GM12872 (cell line): Measurements from ENCODE around the gene ELF4.

Experiments
- TF ChIP-seq, protein P1 (sequence below): IDR thresholded peaks from 3 replicates; pipeline ENCODE4 v1.5.1; 2011; ENCODE audit warnings: low read depth, mild to moderate bottlenecking, low read length, moderate library complexity; ENCODE audit not compliant: insufficient read depth

The ELF4 gene

DNA sequence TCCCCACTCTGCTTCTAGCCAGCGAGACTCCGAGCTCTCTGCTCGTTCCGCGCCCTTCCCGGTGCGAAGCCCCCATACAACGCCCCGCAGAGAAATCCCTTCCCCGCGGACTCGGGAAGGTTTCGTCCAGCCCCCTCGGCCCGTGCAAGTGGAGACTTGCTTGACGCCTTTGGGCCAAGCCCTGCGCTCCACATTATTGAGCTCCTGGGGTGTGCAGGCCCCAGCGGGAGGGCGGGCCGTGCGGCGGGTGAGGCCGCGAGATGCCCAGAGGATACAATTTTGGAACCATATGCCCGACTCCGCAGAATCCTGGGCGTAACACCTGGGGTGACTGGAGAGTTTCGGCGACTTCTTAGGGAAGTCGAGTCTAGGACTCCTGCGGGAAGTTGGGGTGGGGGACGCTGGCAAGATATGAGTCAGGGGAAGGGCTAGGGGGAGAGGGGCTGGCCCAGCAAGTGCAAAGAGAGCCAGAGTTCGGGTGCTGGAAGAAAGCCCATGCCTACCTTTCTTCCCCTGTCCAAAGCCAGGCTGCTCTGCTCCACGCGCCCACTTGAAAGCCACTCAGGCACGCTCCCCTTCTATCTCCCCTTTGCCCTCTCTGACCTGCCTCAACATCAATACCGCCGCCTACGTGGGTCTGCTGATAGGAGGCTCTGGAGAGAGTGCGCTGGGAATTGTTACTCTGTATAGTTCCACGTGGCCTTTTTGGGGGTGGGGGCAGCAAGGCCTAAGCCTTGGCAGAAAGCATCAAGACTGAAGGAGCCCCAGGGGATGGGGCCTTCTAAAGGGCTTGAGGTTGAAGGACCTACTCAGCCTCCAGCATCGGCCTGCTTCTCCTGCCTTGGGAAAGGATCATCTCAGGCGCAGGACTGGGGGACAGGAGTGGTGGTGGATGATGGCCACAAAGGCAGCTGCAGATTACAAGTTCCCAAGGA, 1.2 kb upstream of the ELF4 start:
- TF ChIP-seq, protein P1, sequence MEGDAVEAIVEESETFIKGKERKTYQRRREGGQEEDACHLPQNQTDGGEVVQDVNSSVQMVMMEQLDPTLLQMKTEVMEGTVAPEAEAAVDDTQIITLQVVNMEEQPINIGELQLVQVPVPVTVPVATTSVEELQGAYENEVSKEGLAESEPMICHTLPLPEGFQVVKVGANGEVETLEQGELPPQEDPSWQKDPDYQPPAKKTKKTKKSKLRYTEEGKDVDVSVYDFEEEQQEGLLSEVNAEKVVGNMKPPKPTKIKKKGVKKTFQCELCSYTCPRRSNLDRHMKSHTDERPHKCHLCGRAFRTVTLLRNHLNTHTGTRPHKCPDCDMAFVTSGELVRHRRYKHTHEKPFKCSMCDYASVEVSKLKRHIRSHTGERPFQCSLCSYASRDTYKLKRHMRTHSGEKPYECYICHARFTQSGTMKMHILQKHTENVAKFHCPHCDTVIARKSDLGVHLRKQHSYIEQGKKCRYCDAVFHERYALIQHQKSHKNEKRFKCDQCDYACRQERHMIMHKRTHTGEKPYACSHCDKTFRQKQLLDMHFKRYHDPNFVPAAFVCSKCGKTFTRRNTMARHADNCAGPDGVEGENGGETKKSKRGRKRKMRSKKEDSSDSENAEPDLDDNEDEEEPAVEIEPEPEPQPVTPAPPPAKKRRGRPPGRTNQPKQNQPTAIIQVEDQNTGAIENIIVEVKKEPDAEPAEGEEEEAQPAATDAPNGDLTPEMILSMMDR = no peak

DNA sequence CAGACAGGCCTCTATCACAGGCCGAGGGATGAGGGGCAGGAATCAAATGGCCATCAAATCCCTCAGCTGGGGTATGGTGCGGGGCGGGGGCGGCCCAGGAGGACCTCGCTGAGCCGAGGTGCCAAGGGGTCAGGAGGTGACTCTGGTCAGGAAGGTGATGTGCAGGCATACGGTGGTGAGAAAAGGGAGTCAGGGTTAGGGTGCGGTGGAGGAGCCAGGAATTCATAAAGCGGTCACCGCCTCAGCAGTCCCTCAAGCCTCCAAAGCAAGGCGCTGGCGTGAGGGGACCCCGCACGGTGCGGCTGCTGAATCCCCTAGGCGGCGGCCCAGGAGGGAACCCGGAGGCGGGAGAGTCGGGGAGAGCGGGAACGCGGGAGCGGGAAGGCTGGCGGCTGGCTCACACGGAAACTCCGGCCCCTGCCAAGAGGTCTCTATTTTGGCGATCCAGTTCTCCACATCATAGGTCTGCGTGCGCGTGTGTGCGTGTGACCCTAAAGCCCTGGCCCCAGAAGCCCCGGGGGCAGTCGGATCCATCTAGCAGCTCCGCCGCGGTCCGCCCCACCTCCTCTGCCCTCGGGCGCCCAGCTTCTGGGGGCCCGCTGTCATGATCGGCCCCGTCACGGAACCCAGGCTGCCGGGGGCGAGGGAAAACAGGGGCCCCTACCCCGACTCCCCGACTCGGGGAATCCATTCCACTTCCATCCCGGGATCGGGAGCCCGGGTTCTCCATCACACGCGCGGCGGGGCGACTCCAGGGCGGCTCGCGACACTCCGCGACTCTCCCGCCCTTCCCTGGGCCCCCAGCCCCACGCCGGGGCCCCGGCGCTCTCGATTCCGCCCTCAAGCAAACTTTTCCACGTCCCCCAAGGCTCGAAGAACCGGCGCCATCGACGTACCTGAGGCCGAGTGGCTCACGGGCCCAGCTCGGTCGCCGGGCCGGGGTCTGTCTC, 593 bp downstream of the ELF4 start:
- TF ChIP-seq, protein P1 = no peak

DNA sequence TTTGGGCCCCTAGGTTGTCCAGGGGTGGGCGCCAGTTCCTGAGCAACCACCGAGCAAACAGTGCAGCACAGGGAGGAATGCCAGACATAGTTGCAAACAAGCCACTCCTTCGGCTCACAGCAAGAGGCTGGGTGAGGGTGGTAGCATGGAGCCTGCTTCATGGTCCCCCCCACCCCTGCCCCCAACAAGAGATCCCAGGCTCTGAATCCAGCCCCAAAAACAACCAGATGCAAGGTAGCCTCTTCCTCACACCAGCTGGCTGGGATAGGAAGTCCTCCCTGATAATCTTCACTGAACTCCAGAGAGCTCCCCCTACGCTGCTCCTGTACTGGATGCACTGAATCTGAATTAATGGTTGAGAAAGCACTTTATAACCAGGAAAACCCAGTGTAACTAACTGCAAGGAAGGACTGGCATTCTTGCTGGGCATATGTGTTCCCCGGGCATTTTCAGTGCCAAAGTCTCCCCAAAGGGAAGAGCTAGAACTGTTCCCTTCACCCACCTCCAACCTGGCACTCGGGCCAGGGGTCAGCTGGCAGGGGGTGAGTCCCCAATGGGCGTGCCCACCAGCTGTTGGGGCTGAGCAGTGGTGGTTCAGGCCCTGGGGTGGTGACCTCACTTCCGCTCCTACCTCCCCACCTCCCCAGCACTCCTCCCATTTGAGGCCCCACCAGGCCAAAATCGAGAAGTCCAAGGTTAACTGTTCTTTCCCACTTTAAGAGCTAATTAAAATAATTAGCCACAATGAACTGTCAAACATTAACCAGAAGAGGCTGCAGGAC, 1.5 kb downstream of the ELF4 start:
- TF ChIP-seq, protein P1 = no peak

DNA sequence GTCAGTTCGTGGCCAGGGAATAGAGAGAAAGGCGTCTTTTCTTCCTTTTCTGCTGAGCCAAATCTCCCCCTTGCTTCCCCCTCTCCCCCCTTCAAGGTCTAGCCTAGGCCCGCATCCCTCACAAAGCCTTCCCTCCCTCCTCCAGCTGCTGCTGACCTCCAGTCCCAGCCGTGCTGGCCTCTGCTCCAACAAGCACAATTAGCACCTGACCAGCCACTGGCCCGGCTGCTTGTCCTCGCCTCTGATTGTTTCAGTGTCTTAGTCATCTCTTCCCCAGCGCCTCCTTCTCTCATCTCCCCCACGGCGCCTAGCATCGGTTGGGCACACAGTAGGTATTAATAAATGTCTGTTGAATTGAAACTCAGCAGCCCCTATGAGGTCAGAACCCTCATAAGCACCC, 4.2 kb downstream of the ELF4 start:
- TF ChIP-seq, protein P1 = no peak

DNA sequence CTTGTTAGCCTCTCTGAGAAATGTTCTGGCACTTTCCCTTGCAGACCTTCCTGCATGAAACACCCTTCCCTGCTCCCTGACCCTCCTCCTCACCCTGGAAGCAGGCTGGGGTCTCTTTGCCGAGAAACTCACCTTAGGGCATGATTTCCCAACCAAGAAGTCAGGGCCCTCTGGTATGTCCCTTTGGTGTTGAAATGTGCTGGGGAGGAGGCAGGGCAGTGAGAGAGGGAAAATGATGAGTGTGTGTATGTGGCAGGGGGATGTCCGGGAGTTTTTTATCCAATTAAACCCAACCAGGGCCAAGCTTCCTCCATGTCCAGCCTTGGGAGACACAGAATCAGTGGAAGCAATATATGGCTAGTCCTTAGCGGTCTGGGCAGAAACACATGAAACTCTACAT, 5.1 kb downstream of the ELF4 start:
- TF ChIP-seq, protein P1 = no peak

DNA sequence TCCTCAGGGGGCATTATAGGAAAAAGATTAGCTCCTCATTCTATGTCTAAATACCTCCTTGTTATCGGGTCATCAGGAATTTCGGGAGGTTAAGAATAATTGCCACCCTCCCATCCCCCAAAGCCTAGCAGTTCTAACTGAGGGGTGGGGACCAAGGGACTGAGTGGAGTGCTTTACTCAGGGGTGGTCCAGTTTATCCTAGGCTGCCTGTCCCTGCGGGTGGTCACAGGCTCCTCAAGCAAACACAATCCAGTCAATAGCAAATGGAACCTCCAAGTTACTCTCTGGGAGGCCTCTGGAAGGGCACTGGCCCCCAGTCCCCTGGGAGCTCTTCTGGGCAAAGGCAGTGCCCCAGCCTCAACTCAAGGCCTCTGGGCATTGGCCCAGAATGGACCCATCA, 6.7 kb downstream of the ELF4 start:
- TF ChIP-seq, protein P1 = no peak
